ELR (cell line): ENCODE data around the gene TULP1.

Experiments used
- DNase-seq: peaks from one replicate; pipeline ENCODE4 v3.0.0-alpha.2; 2015; ENCODE audit warnings: low read depth

Gene TULP1

DNA sequence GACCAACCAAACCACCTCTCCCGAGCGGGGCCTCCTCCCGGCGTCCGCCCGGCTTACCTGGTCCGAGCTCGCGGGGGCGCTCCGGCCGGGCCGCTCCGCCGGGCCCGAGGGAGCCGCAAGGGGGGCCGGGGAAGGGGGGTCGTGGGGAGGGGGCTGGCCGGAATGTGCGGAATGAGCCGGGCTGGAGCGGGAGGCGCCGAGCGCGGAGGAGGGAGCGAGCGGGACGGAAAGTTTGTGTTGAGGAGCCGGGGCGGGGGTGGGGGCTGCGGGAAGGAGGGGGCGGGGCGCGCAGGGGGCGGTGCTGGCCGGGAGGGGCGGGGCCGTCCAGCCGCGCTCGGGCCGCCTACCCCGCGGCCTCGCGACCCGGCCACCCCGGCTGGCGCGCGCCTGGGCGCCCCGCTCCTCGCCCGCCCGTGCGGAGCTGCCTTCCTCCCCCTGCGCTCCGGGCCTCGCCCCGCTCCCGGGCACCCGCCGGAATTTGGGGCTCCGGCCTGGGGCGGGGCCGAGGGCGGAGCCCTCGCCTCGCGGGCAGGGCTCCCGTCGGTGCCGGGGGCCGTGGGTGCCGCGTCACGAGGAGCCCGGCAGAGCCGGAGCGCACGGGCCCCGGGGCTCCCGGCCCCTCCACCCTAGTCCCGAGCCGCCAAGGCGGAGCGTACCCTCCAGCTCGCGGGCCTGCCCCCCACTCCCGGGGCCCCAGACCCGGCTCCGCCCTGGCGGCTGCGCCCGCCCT lies 15.7 kb downstream of the TULP1 start, which contains the start of gene TEAD3:
TEAD3 (minus strand) TSS at position 239 of the 730 bp plus-strand sequence.
- DNase-seq: peak; percentile 77

DNA sequence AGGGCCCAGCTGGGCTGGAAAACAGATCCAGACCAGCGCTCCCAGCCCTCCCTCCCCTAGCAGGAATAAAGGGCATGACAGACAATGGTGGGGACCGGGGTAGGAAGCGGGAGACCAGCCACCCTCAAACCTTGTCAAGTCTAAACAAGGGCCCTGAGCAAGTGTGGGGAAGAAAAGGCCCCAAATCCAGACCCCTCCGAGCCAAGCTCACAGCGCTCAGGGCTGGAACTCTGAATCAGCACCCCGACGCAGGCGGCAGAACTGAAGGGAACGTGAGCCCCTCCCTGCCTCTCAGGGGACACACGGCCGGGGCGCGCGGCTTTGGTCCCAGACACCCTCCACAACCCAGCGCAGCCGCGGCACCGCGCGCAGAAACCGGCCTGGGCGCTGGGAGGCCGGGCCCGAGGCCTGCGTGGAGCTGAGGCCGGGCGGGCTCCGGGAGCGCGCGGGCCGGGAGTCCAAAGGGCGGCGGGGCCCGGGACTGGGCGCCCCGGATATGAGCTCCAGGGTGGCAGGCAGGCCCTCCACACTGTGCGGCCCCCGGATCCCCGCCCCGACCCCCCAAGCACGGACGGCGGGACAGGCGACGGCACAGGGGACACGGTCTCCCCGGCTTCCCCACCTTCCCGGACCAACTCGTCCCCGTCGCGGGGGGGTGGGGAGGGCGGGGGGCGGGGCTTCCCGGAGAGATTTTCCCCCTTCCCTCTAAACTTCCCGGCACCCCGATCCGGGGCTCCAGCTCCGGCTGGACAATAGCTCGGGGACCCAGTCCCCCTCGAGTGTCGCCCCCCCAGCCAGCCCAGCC lies 16.5 kb downstream of the TULP1 start:
- peak; percentile 69 for DNase-seq

DNA sequence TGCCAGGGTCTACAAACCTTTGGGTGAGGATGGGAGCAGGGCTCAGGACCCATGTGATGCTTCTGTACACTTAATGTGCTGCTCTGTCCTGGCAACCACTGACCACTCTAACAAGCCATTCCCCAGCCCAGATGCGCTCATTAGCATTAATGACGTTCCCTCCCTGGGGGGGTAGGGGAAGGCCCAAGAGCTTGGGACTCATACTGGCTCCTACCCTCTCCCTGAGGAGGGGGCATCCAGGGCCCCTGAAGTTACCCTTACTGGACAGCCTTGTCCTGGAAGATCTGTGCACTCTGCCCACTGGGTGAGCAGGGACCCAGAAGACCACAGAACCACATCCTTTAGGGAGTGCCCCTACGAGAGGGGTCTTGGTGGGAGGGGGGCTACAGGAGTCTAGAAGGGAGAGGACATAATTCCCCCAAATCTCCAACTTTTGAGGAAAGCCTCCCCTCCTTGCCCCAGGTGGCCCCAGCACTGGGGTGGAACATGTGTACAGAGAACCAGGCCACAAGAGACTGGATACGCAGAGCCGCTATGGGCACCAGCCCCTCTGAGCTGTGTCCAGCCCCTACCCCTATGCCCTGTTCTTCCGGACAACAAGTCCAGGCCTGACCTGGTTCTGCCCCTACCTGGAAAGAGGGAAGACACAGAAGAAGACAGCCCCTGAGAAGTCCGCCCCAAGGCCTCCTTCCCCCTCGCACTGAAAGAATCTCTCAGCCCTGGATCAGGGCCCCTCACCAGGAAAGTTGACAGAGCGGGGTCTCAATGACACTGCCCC lies 17.2 kb downstream of the TULP1 start:
- peak; percentile 43 for DNase-seq

DNA sequence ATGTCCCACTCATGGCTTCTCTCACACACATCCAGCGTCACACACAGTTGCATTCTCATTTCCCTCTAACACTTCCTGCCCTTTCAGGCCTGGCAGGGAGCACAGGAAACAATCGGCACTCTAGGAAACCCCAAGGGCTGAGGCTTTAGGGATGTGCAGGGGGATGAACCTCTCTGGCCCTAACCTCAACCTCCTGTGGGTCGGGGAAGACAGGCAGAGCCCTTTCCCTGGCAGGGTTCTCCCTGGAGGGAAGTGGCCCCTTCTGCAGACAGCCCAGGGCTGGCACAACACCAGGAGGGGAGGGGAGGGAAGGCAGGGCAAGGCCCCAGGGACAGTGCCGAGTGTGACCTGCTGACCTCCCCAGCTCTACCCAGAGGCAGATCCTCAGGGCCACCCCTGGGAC lies 18.5 kb downstream of the TULP1 start:
- peak; percentile 61 for DNase-seq

DNA sequence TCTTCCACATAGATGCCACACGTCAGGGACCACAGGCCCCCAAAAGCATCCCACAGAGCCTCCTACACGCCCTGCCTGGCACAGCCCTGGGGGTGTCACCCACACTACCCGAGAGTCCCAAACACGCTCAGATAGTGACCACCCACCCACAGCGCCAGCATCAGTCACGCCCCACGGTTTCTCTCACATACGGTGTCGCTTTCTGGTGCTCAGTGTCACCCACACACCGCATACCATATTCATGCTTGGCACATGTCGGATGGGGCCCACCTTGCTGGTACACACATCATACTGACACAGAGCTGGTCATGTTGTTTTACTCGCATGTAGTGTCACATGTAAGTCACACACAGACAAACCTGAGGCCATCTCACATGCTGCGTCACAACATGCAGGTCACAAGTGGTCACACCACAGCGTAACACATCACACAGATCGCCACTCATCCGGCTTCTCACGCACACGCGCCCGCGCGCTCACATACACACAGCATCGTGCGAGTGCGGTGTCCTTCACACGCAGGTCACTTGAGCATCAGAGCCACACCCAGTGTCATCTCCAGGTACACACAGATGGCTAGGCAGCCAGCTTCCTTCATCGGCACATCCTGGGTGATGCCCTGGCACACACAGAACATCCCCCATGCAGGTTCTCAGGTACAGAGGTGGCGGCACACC lies 19.3 kb downstream of the TULP1 start:
- DNase-seq: no peak

DNA sequence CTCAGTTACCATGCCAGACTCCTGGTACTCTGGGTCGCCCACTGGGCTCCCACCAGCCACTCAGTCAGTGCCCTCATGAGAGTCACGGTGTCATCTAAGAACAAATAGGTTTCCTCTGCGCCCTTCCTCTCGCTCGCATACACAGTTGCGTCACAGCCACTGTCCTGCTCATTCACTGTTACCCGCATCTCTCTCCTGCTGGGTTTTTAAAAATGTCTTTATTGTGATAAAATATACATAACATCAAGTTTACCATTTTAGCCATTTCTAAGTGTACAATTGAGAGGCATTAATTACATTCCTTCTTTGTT lies 19.8 kb downstream of the TULP1 start:
- DNase-seq: no peak

DNA sequence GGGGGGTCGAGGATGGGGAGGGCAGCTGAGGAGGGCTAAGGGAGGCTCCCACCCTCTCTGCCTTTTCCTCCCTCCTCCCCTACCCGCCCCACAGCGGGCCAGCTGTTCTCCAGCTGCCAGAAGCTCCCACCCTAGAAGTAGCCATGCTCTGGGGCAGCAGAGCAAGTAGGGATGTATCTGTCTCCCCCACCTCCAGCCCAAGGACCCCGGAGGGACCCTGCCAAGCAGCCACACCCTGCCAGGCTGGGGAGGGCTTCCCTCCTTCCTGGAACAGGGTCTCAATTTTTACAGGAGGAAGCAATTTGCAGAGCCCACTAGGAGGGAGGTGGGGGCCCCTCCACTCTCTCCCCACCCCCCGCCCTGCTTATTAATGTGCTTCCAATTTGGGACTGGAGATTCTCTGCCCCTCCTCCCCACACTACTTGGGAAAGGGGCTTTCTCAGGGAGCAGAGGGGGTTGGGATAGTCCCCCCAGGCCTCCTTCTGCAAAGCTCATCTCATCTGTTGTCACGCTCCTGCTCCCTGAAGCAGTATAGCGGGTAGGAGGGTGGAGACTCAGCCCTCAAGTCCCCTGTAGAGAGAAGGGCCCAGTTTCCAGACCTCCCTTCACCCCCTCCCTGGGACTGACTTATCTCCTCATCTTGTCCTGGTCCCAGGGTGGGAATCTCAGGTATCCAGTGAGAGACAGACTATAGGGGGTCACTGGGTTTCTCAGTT lies 20.3 kb downstream of the TULP1 start:
- no peak for DNase-seq

DNA sequence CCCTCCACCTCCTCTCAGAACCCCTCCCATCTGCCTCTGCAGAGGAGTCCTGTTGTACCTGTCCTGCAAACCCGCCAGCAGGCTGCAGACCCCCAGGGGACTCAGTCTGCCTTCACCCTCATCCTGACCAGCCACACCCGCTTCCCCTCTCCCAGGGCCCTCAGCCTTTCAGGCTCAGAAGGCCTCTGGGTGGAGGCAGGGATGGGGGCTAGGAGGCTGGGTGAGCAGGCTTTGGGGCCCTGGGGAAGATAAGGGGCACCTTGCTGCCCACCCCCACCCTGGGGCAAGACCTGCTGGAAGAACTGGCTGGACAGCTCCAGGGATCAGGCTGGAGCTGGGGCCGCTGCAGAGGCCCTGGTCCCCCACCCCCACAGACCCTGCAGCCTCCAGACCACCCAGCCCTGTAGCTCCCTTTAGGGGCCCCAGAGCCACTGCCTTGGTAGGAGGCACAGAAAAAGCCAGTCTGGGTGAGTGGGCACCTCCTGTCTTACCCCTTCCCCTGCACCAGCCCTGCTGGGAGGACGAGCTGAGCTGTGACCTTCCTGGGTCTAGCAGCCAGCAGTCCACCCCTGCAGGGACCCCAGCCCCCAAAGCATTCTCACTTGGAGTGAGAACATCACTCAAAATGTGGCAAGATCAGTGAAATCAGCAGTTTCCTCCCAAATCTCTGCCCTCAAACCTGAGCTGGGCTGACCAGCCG lies 21.0 kb downstream of the TULP1 start:
- no peak for DNase-seq

DNA sequence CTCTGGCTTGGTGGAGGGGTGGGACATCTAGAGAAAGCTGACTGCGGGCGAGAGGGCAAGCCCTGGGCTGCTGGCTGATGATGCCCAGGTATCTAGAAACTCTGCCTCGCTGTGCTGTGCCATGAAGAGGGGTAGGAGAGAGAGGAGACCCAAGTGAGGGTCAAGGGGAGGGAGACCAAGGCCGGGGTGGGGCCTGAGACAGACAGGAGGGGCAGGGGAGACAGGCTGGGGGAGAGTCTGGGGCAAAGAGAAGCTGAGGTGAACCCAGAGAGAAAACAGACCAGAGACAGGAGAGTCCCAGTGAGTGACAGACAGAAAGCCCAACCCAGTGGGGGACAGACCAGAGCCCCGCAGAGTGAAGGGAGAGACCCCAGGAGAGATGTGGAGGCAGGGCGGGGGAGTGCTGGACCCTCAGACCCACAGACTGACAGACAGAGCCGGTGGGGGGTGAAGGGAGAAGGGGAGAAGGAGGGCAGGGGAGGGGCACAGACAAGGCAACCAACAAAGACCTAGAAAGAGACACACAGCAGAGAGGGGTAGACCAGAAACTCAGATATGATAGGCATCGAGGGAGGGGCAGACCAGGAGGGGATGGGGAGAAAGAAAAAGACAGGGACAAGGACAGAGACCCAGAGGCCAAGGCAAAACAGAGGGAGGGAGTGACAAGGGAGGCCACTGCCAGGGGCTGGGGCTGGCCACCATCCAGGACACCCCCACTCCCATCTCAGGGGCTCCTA lies 21.7 kb downstream of the TULP1 start:
- DNase-seq: no peak

DNA sequence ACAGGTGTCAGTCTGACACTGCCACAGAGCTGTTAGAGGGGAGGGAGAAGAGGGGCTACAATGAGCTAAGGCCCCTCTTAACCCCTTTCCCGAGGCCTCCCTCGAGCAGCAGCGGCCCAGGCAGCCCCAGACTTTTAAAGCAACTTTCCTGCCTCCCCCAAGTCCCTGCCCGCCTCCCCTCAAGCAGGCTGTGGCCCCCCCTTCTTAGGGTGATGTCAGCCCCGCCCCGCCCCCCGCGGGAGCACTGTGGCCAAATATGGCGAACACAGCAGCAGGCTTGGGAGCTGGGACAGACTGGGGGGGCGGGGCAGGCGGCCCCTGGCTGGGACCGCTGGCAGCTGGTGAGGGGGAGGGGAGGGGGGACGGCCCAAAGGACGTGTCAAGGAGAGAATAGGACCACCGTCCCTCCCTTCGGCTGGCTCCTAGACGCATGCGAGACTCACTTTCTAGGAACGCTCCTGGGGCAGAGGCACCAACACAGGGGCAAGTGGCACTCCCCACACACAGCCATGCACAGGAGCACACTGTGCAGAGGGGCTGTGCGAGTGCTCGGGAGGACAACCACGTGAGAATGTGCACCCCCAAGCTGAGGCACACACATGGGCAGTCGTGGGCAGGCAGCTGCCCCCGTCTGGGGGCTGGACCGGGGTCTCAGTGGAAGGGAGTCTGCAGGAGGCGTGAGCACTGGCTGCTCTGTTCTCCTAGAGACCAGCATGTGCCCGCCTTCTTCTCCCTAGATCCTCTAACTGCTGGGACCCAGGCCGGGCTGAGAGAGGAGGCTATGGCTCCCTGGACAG lies 22.5 kb downstream of the TULP1 start:
- DNase-seq: peak; percentile 75

DNA sequence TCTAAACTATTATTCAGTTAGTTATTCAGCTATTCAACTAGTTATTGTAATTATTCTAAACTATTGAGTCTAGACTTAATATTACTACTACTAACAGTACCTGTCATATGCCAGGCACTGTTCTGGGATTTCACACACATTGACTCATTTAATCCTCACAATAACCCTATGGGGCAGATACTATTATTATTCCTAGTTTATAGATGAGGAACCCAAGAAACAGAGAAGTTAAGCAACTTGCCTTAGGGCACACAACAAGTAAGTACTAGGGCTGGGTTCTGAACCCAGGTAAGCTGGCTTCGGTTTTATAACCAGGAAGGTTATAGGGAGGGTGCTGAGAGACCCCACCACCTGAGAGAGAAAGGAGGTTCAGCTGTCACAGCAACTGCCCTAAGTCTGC lies 23.6 kb downstream of the TULP1 start:
- no peak for DNase-seq

DNA sequence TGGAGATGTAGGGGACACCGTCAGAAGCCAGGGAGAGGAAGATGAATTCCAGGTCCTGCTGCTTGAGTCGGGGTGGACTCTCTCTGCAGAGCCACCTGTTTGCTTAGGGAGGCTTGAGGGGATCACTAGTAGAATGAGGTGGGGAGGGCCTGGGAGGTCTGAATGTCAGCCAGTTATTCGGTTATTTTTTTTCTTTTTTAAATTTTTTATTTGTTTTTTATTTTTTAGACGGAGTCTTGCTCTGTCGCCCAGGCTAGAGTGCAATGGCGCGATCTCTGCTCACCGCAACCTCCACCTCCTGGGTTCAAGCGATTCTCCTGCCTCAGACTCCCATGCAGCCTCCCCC lies 24.2 kb downstream of the TULP1 start:
- DNase-seq: no peak

DNA sequence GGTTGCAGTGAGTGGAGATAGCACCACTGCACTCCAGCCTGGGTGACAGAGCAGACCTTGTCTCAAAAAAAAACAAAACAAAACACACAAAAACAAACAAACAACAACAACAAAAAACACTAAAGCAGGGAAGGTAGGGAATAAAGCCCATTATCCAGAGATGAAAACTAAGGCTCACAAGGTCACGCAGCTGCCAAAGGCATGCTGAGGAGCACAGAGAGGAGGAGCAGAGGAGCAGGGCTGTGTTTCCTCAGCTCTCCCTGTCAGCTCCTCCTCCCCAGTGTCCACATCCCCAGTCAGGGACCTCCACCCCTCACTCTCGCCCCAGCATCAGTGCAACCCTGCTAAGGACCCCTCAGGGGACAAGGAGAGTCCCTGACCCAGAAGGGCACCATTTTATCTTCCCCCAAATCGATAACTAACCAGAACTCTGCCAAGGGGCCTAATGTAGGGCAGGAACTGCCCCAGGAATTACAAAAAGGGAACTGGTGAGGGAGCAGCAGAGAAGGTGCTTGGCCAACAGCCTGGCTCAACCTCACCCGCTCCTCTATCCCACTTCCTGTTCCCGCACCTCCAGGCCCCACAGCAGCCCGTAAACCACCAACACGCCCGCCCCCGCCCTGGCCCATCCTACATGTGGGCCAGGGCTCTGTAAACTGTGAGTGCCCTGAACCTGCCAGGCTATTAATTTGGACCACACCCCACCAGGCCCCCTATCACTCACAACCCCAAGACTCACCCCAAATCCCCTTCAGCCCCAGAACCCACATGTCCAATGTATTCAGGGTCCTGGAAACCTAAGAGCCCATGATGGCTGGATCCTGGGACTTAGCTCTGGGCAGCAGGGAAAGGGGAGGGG lies 24.8 kb downstream of the TULP1 start:
- peak; percentile 61 for DNase-seq

DNA sequence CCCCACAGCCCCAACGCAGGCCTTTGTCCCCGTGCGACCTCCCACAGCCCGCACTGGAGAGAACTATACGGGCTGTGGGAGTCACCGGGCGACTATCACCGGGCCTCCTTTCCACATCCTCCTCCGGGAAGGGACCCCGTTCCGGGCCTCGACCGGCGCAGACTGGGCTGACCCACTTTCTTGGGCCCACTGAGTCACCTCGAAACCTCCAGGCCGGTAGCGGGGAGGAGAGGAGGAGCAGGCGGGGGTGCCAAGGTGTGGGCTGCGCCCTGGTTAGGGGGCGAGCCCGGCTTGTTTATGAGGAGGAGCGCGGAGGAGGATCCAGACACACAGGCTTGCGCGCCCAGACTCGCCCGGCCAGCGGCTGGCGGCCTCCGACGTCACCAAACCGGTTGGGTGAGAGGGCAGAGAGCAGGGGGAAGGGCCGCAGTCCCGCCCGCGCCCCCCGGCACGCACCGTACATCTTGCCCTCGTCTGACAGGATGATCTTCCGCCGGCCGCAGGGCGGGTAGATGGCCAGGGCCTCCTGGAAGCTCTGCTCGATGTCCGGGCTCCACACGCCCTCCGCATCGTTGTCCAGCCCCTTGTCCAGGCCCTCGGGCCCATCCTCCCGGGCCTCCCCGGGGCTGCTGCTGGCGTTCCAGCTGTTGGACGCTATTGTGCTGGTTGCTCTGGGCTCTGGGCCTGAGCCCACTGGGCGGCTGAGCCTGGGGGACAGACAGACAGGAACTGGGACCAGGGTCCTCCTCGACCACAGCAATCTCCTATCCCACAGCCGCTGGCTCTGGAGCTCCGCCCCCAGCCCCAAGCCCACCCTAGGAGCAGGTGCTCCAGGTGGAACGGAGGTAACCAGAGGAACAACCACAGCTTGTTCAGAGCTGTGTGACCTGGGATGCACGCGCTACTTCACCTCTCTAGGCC lies 26.4 kb downstream of the TULP1 start:
- no peak for DNase-seq

DNA sequence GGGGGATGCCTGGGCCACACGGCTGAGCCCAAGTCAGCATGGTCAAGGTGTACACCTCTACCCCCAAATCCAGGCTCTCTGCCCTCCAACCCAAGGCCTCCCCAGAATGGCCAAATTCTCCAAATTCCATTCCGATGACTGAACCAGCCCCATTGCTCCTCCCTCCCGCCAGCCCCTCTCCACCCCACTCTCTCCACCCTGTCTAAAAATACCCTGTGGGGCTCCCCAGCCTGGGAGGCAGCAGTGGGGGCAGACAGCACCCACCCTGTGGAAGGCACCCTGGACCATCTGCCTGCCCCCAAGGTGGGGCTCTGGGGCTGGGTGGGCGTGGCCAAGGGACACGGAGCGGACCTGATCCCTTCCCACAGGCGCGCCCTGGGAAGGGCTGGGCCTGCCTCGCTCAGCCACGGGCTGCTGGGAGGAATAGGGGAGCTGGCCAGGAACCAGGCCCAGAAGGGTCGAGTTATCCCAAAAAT lies 27.3 kb downstream of the TULP1 start:
- DNase-seq: peak; percentile 79

DNA sequence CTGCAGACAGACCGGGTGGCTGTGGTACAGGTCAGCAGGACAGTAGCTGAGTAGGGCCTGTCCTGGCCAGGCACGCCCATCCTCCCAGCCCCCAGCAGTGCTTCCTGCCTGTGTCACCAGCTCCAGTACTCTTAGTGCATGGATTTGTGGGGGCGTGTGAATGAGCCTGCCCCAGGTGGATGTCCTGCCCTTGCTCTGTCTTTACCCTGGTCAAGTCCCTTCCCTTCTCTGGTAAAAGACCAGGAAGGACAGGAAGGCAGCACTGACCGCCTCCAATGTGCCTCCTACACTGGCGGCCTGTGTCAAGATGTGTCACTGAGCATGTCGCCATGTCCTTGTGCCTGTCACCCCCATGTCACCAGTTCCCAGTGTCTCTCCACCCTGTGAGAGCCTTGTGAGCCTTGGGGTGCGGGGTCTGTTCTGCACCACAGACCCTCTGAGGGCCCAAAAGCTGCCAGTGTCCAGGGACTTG lies 27.7 kb downstream of the TULP1 start:
- DNase-seq: peak; percentile 78
